Liver (tissue), 3 donors: ENCODE measurements around the gene URAD.

ENCODE experiments used
- TAF1 ChIP-seq: conservative IDR thresholded peaks from 2 replicates; pipeline ENCODE4 v1.6.1; 2016; ENCODE audit warnings: antibody characterized with exemption, mild to moderate bottlenecking
- TF ChIP-seq, protein P1 (sequence below): fragments of 150-350 bp; IDR thresholded peaks from 2 replicates; pipeline ENCODE4 v1.5.1; 2017; ENCODE audit warnings: improper control_type of control experiment, low read depth, low read length; ENCODE audit not compliant: missing input control
- donor health status: healthy.
- donor health status: healthy.

DNA sequence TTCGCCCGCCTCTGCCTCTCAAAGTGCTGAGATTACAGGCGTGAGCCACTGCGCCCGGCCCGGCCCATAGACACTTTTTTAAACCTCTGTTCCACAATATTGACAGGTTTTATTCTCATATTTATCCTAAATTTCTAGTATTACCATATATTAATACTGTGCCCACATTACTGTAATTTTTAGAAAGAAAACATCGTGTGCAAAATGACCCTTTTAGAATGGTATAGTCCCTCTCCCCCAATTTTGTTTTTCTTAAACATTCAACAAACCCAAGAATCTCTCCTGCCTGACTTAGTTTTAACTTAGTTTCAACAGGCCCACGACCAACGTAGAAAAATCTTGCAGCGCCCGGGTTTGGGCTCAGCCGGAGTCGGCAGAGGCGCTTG, 28.5 kb downstream of the URAD start:
- TF ChIP-seq, protein P1, sequence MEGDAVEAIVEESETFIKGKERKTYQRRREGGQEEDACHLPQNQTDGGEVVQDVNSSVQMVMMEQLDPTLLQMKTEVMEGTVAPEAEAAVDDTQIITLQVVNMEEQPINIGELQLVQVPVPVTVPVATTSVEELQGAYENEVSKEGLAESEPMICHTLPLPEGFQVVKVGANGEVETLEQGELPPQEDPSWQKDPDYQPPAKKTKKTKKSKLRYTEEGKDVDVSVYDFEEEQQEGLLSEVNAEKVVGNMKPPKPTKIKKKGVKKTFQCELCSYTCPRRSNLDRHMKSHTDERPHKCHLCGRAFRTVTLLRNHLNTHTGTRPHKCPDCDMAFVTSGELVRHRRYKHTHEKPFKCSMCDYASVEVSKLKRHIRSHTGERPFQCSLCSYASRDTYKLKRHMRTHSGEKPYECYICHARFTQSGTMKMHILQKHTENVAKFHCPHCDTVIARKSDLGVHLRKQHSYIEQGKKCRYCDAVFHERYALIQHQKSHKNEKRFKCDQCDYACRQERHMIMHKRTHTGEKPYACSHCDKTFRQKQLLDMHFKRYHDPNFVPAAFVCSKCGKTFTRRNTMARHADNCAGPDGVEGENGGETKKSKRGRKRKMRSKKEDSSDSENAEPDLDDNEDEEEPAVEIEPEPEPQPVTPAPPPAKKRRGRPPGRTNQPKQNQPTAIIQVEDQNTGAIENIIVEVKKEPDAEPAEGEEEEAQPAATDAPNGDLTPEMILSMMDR: no peak
- no peak for TF ChIP-seq TAF1
